SU-DHL-6 (cell line): ENCODE data around the gene LRIT3.

Source experiments
- CTCF ChIP-seq: fragments of 200-600 bp; sonication (generic); IDR thresholded peaks from one replicate; pipeline ENCODE4 v1.5.1; 2017; ENCODE audit warnings: antibody characterized with exemption, mild to moderate bottlenecking, low read length, moderate library complexity; ENCODE audit not compliant: insufficient read depth, poor library complexity, severe bottlenecking
- EZH2phosphoT487 ChIP-seq: fragments of 200-600 bp; sonication (generic), shearing (Covaris generic); conservative IDR thresholded peaks from 2 replicates; pipeline ENCODE4 v1.6.1; 2018; ENCODE audit warnings: mild to moderate bottlenecking, antibody characterized with exemption, low read length, moderate library complexity, mixed read lengths

DNA sequence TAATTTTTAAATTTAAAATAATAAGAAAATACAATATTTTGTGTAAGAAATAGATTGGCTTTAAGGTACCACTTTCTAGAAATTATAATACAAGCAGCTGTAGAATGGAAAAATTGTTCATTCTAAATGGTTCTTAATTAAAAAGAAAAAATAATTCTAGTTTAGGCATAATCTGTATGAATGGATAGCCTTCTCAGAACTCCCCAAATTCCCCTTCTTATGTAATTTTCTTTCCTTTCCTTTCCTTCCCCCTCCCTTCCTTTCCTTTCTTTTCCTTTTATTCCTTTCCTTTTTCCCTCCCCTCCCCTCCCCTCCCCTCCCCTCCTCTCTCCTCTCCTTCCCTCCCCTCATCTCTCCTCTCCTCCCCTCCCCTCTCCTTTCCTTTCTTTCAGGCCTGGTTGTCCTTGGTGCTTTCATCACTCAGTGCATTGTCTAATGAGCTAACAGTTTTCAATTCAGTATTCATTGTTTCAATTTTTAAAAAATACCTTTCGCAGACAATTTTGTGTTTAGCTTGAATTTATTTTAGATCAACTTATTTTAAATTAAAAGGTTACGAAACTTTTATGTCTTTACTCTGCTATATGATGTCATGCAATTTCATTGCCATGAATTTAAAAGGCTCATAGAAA, 28.8 kb downstream of the LRIT3 start:
- no peak for TF ChIP-seq CTCF
- TF ChIP-seq EZH2phosphoT487: no peak
